Neural cell (in vitro differentiated cells): ENCODE data around the gene PTPRG. TPM values are rescaled to one million over a fixed set of nuclear protein-coding genes. Genes with fewer than 3 reads are reported as not detected.

Experiments used
- H2AFZ ChIP-seq: fragments of 200-600, 300-800 bp; sonication (generic), shearing (Covaris generic); 2 replicates; pipeline ENCODE4 v1.6.0; 2014; ENCODE audit warnings: low read depth, mild to moderate bottlenecking, antibody characterized with exemption, low read length, moderate library complexity
- H3F3A ChIP-seq: fragments of 200-600 bp; shearing (Covaris generic); 2 replicates; pipeline ENCODE4 v1.6.1; 2016; ENCODE audit warnings: mild to moderate bottlenecking, moderate library complexity, mixed read lengths, antibody characterized with exemption, low read length; ENCODE audit not compliant: insufficient read depth, poor library complexity, severe bottlenecking
- H3K27ac ChIP-seq: fragments of 200-600, 300-800 bp; sonication (generic), shearing (Covaris generic); 2 replicates; pipeline ENCODE4 v1.5.1; 2014; ENCODE audit warnings: mild to moderate bottlenecking, low read length, moderate library complexity
- H3K27me3 ChIP-seq: fragments of 300-800, 200-600 bp; sonication (generic), shearing (Covaris generic); 2 replicates; pipeline ENCODE4 v1.6.0; 2014; ENCODE audit warnings: mild to moderate bottlenecking, low read depth, low read length, moderate library complexity; ENCODE audit not compliant: insufficient read depth
- H3K36me3 ChIP-seq: fragments of 300-800, 200-600 bp; sonication (generic), shearing (Covaris generic); 2 replicates; pipeline ENCODE4 v1.5.1; 2014; ENCODE audit warnings: mild to moderate bottlenecking, antibody characterized with exemption, low read length, moderate library complexity; ENCODE audit not compliant: insufficient read depth
- H3K4me2 ChIP-seq: fragments of 300-800, 200-600 bp; sonication (generic), shearing (Covaris generic); 2 replicates; pipeline ENCODE4 v1.6.0; 2014; ENCODE audit warnings: mild to moderate bottlenecking, low read length
- H3K4me3 ChIP-seq: fragments of 300-800, 200-600 bp; sonication (generic), shearing (Covaris generic); 2 replicates; pipeline ENCODE4 v1.5.1; 2014; ENCODE audit warnings: mild to moderate bottlenecking, low read length, moderate library complexity
- H3K79me2 ChIP-seq: fragments of 200-600 bp; shearing (Covaris generic); replicated peaks from 2 replicates; pipeline ENCODE4 v1.6.0; 2014; ENCODE audit warnings: mild to moderate bottlenecking, low read length, moderate library complexity; ENCODE audit not compliant: insufficient read depth
- H3K9ac ChIP-seq: fragments of 300-800, 200-600 bp; sonication (generic), shearing (Covaris generic); 2 replicates; pipeline ENCODE4 v1.6.1; 2016; ENCODE audit warnings: mild to moderate bottlenecking, low read length, mixed read lengths
- H3K9me2 ChIP-seq: fragments of 200-600 bp; shearing (Covaris generic); 2 replicates; pipeline ENCODE4 v1.6.1; 2016; ENCODE audit warnings: mild to moderate bottlenecking, low read length, mixed read lengths; ENCODE audit not compliant: insufficient read depth
- H3K9me3 ChIP-seq: fragments of 200-600, 300-800 bp; sonication (generic), shearing (Covaris generic); 2 replicates; pipeline ENCODE4 v1.6.1; 2016; ENCODE audit warnings: mild to moderate bottlenecking, mixed run types, low read length, moderate library complexity, mixed read lengths
- H4K20me1 ChIP-seq: fragments of 200-600 bp; shearing (Covaris generic); 2 replicates; pipeline ENCODE4 v1.6.1; 2016; ENCODE audit warnings: mild to moderate bottlenecking, mixed run types; ENCODE audit not compliant: insufficient read depth
- CTCF ChIP-seq: fragments of 450-650 bp; IDR thresholded peaks from 2 replicates; pipeline ENCODE4 v1.5.1; 2014; ENCODE audit warnings: antibody characterized with exemption, mild to moderate bottlenecking, moderate library complexity; ENCODE audit not compliant: poor library complexity, severe bottlenecking
- EP300 ChIP-seq: fragments of 450-650 bp; conservative IDR thresholded peaks from 2 replicates; pipeline ENCODE4 v1.6.1; 2014; ENCODE audit warnings: antibody characterized with exemption, mild to moderate bottlenecking, moderate library complexity; ENCODE audit not compliant: poor library complexity, severe bottlenecking
- EZH2 ChIP-seq: fragments of 200-600, 300-800 bp; shearing (Covaris generic), sonication (generic); IDR thresholded peaks from 2 replicates; pipeline ENCODE4 v1.6.1; 2014; ENCODE audit warnings: antibody characterized with exemption, low read length, borderline replicate concordance, mild to moderate bottlenecking; ENCODE audit not compliant: insufficient read depth, poor library complexity, severe bottlenecking
- MXI1 ChIP-seq: fragments of 450-650 bp; conservative IDR thresholded peaks from 2 replicates; pipeline ENCODE4 v1.6.1; 2014; ENCODE audit warnings: antibody characterized with exemption, mild to moderate bottlenecking; ENCODE audit not compliant: poor library complexity, severe bottlenecking
- POLR2AphosphoS5 ChIP-seq: IDR thresholded peaks from 2 replicates; pipeline ENCODE4 v1.6.1; 2012
- RAD21 ChIP-seq: fragments of 450-650 bp; conservative IDR thresholded peaks from 2 replicates; pipeline ENCODE4 v1.6.1; 2014; ENCODE audit warnings: antibody characterized with exemption, mild to moderate bottlenecking, moderate library complexity
- REST ChIP-seq: IDR thresholded peaks from 2 replicates; pipeline ENCODE4 v1.6.1; 2012; ENCODE audit warnings: borderline replicate concordance
- SMC3 ChIP-seq: fragments of 450-650 bp; conservative IDR thresholded peaks from 2 replicates; pipeline ENCODE4 v1.6.1; 2014; ENCODE audit warnings: antibody characterized with exemption, mild to moderate bottlenecking, moderate library complexity; ENCODE audit not compliant: poor library complexity
- TAF1 ChIP-seq: IDR thresholded peaks from 2 replicates; pipeline ENCODE4 v1.6.1; 2012; ENCODE audit warnings: low read depth
- polyA plus RNA-seq: library from polyadenylated mRNA; depleted of rRNA; stranded (reverse); fragments of >200 nt; gene quantifications from 2 replicates; pipeline ENCODE4 v1.2.3, GENCODE V29; 2014

The PTPRG gene
- polyA plus RNA-seq, 1 donor from 2014 or later, result 33.1 TPM

DNA sequence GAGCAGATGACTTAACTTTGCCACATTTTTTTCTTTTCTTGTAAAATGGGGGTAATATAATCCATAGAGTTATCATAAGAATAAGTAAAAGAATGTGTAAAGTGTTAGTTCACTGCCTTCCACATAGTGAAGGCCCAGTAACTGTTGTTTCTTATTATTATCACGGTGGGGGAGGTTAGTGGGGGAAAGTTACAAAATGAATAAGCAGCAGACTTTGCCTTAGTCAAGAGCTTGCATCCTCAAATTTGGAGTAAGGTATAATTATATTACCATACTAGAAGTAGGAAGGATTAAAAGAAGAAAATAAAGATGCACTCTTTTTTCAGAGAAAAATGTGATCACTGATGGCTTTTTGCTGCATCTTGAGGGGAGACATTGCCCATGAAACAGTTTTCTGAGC, 247.6 kb downstream of the PTPRG start:
- no peak overlapping the region for H3K4me3 ChIP-seq
- no peak overlapping the region for H3K27ac ChIP-seq
- H3K9ac ChIP-seq, result no peak overlapping the region
- H3K27me3 ChIP-seq, result no peaks in the 10 kb centered on the region
- no peak overlapping the region for H2AFZ ChIP-seq
- no peak for TF ChIP-seq POLR2AphosphoS5
- TF ChIP-seq EZH2, result no peak
- TF ChIP-seq EP300, result no peak
- no peak for TF ChIP-seq RAD21
- TF ChIP-seq REST, result no peak
- no peak for TF ChIP-seq CTCF
- no peak for TF ChIP-seq MXI1
- no peak for TF ChIP-seq SMC3
- TF ChIP-seq TAF1, result no peak
- peaks cover 3% of the 10 kb centered on the region for H3F3A ChIP-seq
- H3K9me2 ChIP-seq, result no peaks in the 10 kb centered on the region
- H3K9me3 ChIP-seq, result no peaks in the 10 kb centered on the region
- no peak overlapping the region for H3K4me2 ChIP-seq
- H4K20me1 ChIP-seq, result no peaks in the 10 kb centered on the region
- H3K79me2 ChIP-seq, result no peaks in the 10 kb centered on the region
- no peaks in the 10 kb centered on the region for H3K36me3 ChIP-seq

GRCh38 chr3:61809879-61810278, 248.5 kb downstream of the PTPRG start:
- no peak overlapping the region for H3K9ac ChIP-seq
- no peaks in the 10 kb centered on the region for H3F3A ChIP-seq
- no peaks in the 10 kb centered on the region for H3K27me3 ChIP-seq
- H3K4me2 ChIP-seq, result no peak overlapping the region
- no peaks in the 10 kb centered on the region for H3K9me2 ChIP-seq
- H4K20me1 ChIP-seq, result no peaks in the 10 kb centered on the region
- H3K9me3 ChIP-seq, result no peaks in the 10 kb centered on the region
- H3K36me3 ChIP-seq, result no peaks in the 10 kb centered on the region
- no peaks in the 10 kb centered on the region for H3K79me2 ChIP-seq
- no peak for TF ChIP-seq RAD21
- TF ChIP-seq SMC3, result no peak
- TF ChIP-seq MXI1, result no peak
- no peak for TF ChIP-seq EZH2
- TF ChIP-seq CTCF, result no peak
- no peak for TF ChIP-seq EP300
- no peak for TF ChIP-seq REST
- TF ChIP-seq POLR2AphosphoS5, result no peak
- TF ChIP-seq TAF1, result no peak
- H2AFZ ChIP-seq, result no peak overlapping the region
- H3K27ac ChIP-seq, result no peak overlapping the region
- H3K4me3 ChIP-seq, result no peak overlapping the region
